A549 (cell line): ENCODE data around the gene ANKS1B. TPM values are rescaled to one million over a fixed set of nuclear protein-coding genes. Genes with fewer than 3 reads are reported as not detected.

Experiments
- ATAC-seq, 2 experiments: fragments of 200-7000 bp in 1 of 2; fragments of >200 bp in 1 of 2; cut with Nextera tagmentation in 1 of 2; cut with Tn5 transposase in 1 of 2; 3 replicates each; pipeline versions ENCODE4 v1.8.0 to v1.9.1; 2018 to 2020; ENCODE audit warnings: mild to moderate bottlenecking in 1 of 2, moderate library complexity in 1 of 2
- CTCF ChIA-PET: fragments of 300-600 bp; sonication (Branson Sonifier 250); formaldehyde crosslinking; extraction: SDS; loops from one replicate; lab custom pipeline; 2021; ENCODE audit warnings: antibody characterized with exemption, inconsistent platforms; lab: Yijun Ruan, JAX
- POLR2A ChIA-PET: fragments of 350-600 bp; formaldehyde crosslinking; extraction: SDS; loops from one replicate; lab custom pipeline; 2021; ENCODE audit warnings: antibody characterized with exemption, inconsistent platforms; lab: Yijun Ruan, JAX
- DNase-seq, 2 experiments: peaks; one replicate each; pipeline versions ENCODE4 v3.0.0 to v3.0.0-alpha.2; 2011 to 2016; ENCODE audit warnings: low read depth in 1 of 2, low spot score in 1 of 2
- FAIRE-seq: peaks from 2 replicates; lab custom pipeline; 2011; peaks lifted over from hg19 to GRCh38; lab: Jason Lieb, UNC
- H3K27ac ChIP-seq, 2 experiments: fragments of >200 bp; sonication (Bioruptor Twin); formaldehyde crosslinking; 3 replicates each; pipeline ENCODE4 v1.5.1; 2016 to 2017
- H3K4me1 ChIP-seq: fragments of >200 bp; sonication (Bioruptor Twin); formaldehyde crosslinking; 3 replicates; pipeline ENCODE4 v1.6.1; 2016
- H3K4me2 ChIP-seq: fragments of >200 bp; sonication (Bioruptor Twin); formaldehyde crosslinking; 3 replicates; pipeline ENCODE4 v1.6.1; 2016
- H3K4me3 ChIP-seq: fragments of >200 bp; sonication (Bioruptor Twin); formaldehyde crosslinking; 3 replicates; pipeline ENCODE4 v1.5.1; 2016
- H3K9me3 ChIP-seq: fragments of >200 bp; sonication (Bioruptor Twin); formaldehyde crosslinking; 3 replicates; pipeline ENCODE4 v1.6.1; 2016
- EHF ChIP-seq: fragments of 250-450 bp; sonication (Bioruptor Pico); IDR thresholded peaks from 2 replicates; pipeline ENCODE4 v1.5.0; 2020; ENCODE audit warnings: mild to moderate bottlenecking
- EHMT2 ChIP-seq: fragments of 200-600 bp; sonication (generic); IDR thresholded peaks from 2 replicates; pipeline ENCODE4 v1.6.1; 2016; ENCODE audit warnings: antibody characterized with exemption, low read depth, mild to moderate bottlenecking, moderate library complexity
- ESRRA ChIP-seq: fragments of 150-350 bp; IDR thresholded peaks from 2 replicates; pipeline ENCODE4 v1.6.1; 2014; ENCODE audit warnings: mild to moderate bottlenecking, low read length, borderline replicate concordance
- FOSB ChIP-seq: fragments of 250-450 bp; sonication (Bioruptor Pico); IDR thresholded peaks from 2 replicates; pipeline ENCODE4 v1.5.0; 2020; ENCODE audit warnings: mild to moderate bottlenecking, moderate library complexity
- FOSL2 ChIP-seq, 2 experiments: fragments of 450-650 bp in 1 of 2; fragments of >200 bp in 1 of 2; sonication (Bioruptor Twin) in 1 of 2; formaldehyde crosslinking; IDR thresholded peaks; 2 replicates each; pipeline versions ENCODE4 v1.5.0 to v1.6.1; 2016 to 2020; ENCODE audit warnings: mild to moderate bottlenecking in 1 of 2, moderate library complexity in 1 of 2
- HDAC2 ChIP-seq: fragments of 200-600 bp; sonication (generic); IDR thresholded peaks from 2 replicates; pipeline ENCODE4 v1.6.1; 2016
- HOXA7 ChIP-seq: fragments of 250-450 bp; sonication (Bioruptor Pico); IDR thresholded peaks from 2 replicates; pipeline ENCODE4 v1.5.0; 2020; ENCODE audit warnings: mild to moderate bottlenecking, moderate library complexity
- MAFK ChIP-seq: fragments of 450-650 bp; IDR thresholded peaks from 2 replicates; pipeline ENCODE4 v1.6.1; 2014; ENCODE audit not compliant: partially characterized antibody
- NFE2L2 ChIP-seq: fragments of 150-350 bp; conservative IDR thresholded peaks from 2 replicates; pipeline ENCODE4 v1.6.1; 2014; ENCODE audit warnings: low read length
- POLR2A ChIP-seq: IDR thresholded peaks from 2 replicates; pipeline ENCODE4 v1.6.1; 2012; ENCODE audit warnings: mild to moderate bottlenecking, low read length
- RAD21 ChIP-seq, 2 experiments: fragments of >200 bp in 1 of 2; sonication (Bioruptor Twin) in 1 of 2; formaldehyde crosslinking in 1 of 2; IDR thresholded peaks in 1 of 2; conservative IDR thresholded peaks in 1 of 2; 2 replicates in 1 of 2; 3 replicates in 1 of 2; pipeline ENCODE4 v1.6.1; 2012 to 2018; ENCODE audit warnings: inconsistent platforms in 1 of 2
- RFX5 ChIP-seq: fragments of 450-650 bp; IDR thresholded peaks from 2 replicates; pipeline ENCODE4 v1.7.1; 2014; ENCODE audit warnings: antibody characterized with exemption, mild to moderate bottlenecking, moderate library complexity
- SREBF2 ChIP-seq: fragments of 450-650 bp; IDR thresholded peaks from 2 replicates; pipeline ENCODE4 v1.6.1; 2014; ENCODE audit warnings: mild to moderate bottlenecking, moderate library complexity
- ZSCAN20 ChIP-seq: fragments of 250-450 bp; sonication (Bioruptor Pico); IDR thresholded peaks from 2 replicates; pipeline ENCODE4 v1.8.0; 2022; ENCODE audit warnings: mild to moderate bottlenecking, moderate library complexity
- WGBS: methylation state at CpG from one replicate; pipeline ENCODE4 v1.1.6; 2017; ENCODE audit errors: missing lambda C conversion rate; 5-methylcytosine and 5-hydroxymethylcytosine counted together
- polyA plus RNA-seq, 4 experiments: library from polyadenylated mRNA; depleted of rRNA in 3 of 4; stranded (reverse); fragments of >200 nt; fragmentation: RNase III in 1 of 4; extraction: RNeasy Plus Mini Kit Qiagen cat#74134 plus additional on column Dnase treatment in 1 of 4; gene quantifications; 2 replicates in 3 of 4; 3 replicates in 1 of 4; pipeline ENCODE4 v1.2.3, GENCODE V29; 2011 to 2017
- TF ChIP-seq, protein P1 (sequence below): fragments of >200 bp; sonication (Bioruptor Twin); formaldehyde crosslinking; IDR thresholded peaks from 2 replicates; pipeline ENCODE4 v1.6.1; 2016
- TF ChIP-seq, protein P2 (sequence below): fragments of 150-350 bp; IDR thresholded peaks from 2 replicates; pipeline ENCODE4 v1.6.1; 2014; ENCODE audit warnings: low read depth, mild to moderate bottlenecking, low read length
- TF ChIP-seq, protein P3 (sequence below): fragments of >200 bp; sonication (Bioruptor Twin); formaldehyde crosslinking; IDR thresholded peaks from 3 replicates; pipeline ENCODE4 v1.5.1; 2016
- TF ChIP-seq, protein P4 (sequence below): fragments of 250-450 bp; sonication (Bioruptor Pico); IDR thresholded peaks from 2 replicates; pipeline ENCODE4 v1.5.0; 2021; ENCODE audit warnings: mild to moderate bottlenecking, moderate library complexity, borderline replicate concordance
- TF ChIP-seq, protein P5 (sequence below): IDR thresholded peaks from 2 replicates; pipeline ENCODE4 v1.6.1; 2012

ANKS1B gene
- polyA plus RNA-seq, 2 of the 4 experiments (the other 2 are of a cell fraction), result 1.5 to 2.2 TPM

DNA sequence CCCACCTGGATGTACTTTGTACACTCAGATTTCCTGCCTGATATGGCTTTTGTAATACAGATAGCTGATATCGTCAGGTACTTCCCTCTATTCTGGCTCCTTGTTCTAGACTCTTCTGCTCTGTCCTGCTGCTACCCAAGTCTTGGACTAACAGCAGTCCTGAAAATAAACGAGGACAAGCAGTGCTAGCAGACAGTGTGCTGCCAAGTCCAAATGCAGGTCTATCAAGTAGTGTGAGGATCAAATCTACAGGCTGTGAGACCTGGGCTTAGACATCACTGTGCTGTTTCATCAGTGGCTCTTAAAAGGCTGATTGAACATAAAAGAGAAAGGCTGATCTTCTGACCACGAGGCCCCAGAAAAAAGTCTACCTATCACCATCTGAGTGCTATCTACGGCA, 921.6 kb downstream of the ANKS1B start:
- Histone ChIP-seq H3K9me3 (no peaks in the 10 kb centered on the region), H3K27ac (no peak overlapping the region)
- POLR2A ChIA-PET, result no interaction called here
- TF ChIP-seq FOSL2 (IDR thresholded peaks at IDR 0.05) (no peak), FOSL2 (CRISPR knock-in tag; IDR thresholded peaks at IDR 0.05) (no peak), ESRRA (no peak), NFE2L2 (no peak), MAFK (no peak), EHF (no peak), EHMT2 (no peak), SREBF2 (no peak), ZSCAN20 (no peak), RAD21 (conservative IDR thresholded peaks at IDR 0.05 in 1 of 2, IDR thresholded peaks at IDR 0.05 in 1 of 2) (no peak), HOXA7 (no peak), HDAC2 (no peak), POLR2A (no peak), FOSB (CRISPR knock-in tag) (no peak), RFX5 (no peak)
- TF ChIP-seq, protein P1, sequence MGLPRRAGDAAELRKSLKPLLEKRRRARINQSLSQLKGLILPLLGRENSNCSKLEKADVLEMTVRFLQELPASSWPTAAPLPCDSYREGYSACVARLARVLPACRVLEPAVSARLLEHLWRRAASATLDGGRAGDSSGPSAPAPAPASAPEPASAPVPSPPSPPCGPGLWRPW, result no peak
- TF ChIP-seq, protein P2, sequence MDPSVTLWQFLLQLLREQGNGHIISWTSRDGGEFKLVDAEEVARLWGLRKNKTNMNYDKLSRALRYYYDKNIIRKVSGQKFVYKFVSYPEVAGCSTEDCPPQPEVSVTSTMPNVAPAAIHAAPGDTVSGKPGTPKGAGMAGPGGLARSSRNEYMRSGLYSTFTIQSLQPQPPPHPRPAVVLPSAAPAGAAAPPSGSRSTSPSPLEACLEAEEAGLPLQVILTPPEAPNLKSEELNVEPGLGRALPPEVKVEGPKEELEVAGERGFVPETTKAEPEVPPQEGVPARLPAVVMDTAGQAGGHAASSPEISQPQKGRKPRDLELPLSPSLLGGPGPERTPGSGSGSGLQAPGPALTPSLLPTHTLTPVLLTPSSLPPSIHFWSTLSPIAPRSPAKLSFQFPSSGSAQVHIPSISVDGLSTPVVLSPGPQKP, result no peak
- TF ChIP-seq, protein P3, sequence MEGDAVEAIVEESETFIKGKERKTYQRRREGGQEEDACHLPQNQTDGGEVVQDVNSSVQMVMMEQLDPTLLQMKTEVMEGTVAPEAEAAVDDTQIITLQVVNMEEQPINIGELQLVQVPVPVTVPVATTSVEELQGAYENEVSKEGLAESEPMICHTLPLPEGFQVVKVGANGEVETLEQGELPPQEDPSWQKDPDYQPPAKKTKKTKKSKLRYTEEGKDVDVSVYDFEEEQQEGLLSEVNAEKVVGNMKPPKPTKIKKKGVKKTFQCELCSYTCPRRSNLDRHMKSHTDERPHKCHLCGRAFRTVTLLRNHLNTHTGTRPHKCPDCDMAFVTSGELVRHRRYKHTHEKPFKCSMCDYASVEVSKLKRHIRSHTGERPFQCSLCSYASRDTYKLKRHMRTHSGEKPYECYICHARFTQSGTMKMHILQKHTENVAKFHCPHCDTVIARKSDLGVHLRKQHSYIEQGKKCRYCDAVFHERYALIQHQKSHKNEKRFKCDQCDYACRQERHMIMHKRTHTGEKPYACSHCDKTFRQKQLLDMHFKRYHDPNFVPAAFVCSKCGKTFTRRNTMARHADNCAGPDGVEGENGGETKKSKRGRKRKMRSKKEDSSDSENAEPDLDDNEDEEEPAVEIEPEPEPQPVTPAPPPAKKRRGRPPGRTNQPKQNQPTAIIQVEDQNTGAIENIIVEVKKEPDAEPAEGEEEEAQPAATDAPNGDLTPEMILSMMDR, result no peak
- TF ChIP-seq, protein P4, sequence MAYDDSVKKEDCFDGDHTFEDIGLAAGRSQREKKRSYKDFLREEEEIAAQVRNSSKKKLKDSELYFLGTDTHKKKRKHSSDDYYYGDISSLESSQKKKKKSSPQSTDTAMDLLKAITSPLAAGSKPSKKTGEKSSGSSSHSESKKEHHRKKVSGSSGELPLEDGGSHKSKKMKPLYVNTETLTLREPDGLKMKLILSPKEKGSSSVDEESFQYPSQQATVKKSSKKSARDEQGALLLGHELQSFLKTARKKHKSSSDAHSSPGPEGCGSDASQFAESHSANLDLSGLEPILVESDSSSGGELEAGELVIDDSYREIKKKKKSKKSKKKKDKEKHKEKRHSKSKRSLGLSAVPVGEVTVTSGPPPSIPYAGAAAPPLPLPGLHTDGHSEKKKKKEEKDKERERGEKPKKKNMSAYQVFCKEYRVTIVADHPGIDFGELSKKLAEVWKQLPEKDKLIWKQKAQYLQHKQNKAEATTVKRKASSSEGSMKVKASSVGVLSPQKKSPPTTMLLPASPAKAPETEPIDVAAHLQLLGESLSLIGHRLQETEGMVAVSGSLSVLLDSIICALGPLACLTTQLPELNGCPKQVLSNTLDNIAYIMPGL, result no peak
- TF ChIP-seq, protein P5, sequence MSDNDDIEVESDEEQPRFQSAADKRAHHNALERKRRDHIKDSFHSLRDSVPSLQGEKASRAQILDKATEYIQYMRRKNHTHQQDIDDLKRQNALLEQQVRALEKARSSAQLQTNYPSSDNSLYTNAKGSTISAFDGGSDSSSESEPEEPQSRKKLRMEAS, result no peak
- TF ChIP-seq, all 56 proteins: peak for 0
- CTCF ChIA-PET, result no interaction called here
- ATAC-seq, result peak in 1 of 2 experiments; percentile 30; a peak in 2 of 6 replicates
- DNase-seq, result no peak
- Histone ChIP-seq H3K4me2 (no peak overlapping the region), H3K4me3 (no peak overlapping the region), H3K4me1 (no peaks in the 10 kb centered on the region)
- 19% methylated on average over 4 of the region's 4 CpGs for WGBS
- FAIRE-seq, result no peak

DNA sequence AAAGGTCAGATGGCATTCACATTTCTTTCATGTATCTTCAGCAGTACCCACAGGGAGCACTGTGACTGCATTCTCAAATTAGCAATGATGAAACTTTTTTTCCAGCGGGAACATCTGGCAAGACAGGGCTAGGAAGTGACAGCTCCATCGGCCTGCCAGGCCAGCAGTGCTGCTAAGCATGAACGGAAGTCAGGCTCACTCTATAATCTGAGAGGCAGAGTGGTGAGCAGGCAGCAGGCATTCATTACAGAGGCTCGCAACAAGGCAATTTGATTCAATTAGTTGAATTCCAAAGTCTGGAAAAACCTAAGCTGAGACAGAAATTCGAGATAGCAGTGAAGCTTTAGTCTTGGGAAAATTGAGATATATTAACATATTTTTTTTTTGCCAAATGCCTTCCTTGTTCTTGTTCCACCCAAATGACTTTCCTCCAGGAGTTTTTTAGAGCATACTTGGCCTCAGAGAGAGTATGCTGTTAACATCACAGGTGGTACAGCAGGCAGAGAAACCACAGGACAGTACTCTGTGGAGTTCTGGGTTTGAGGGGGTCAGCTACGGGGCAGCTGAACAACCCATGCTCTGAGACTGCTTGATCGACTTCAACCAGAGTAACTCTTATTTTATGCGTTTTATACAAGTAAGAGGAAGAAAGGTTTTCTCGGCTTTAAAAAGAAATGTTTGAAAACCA, 924.8 kb downstream of the ANKS1B start:
- CTCF ChIA-PET, result interaction anchor here (1.0 to 2.0 kb wide), 2 partner anchors 17 to 115 kb away, joined by 3 to 8 read pairs; no protein-coding TSS in a partner anchor
- DNase-seq (no peak), ATAC-seq (no peak), FAIRE-seq (no peak)
- H3K4me3 ChIP-seq, result no peak overlapping the region
- no peaks in the 10 kb centered on the region for H3K9me3 ChIP-seq
- H3K4me2 ChIP-seq, result no peak overlapping the region
- no peak overlapping the region for H3K27ac ChIP-seq
- H3K4me1 ChIP-seq, result no peaks in the 10 kb centered on the region
- 32% methylated on average over 9 of the region's 9 CpGs for WGBS
- POLR2A ChIA-PET, result no interaction called here
- TF ChIP-seq, protein P2, result no peak
- TF ChIP-seq, protein P1, result no peak
- no peak for TF ChIP-seq HDAC2
- no peak for TF ChIP-seq EHMT2
